Glutamatergic neuron (in vitro differentiated cells): ENCODE results near the gene TLE1. TPM values are rescaled to one million over a fixed set of nuclear protein-coding genes. Genes with fewer than 3 reads are reported as not detected.

Source experiments
- DNase-seq: peaks from one replicate; pipeline ENCODE4 v3.0.0; 2022
- H3K27ac Mint-ChIP-seq: one replicate; pipeline ENCODE4 v1.8.0; 2020; ENCODE audit warnings: mild to moderate bottlenecking, mixed read lengths, inconsistent platforms; ENCODE audit not compliant: unreplicated experiment
- H3K27me3 Mint-ChIP-seq: one replicate; pipeline ENCODE4 v1.8.0; 2020; ENCODE audit warnings: mild to moderate bottlenecking, moderate library complexity, mixed read lengths, inconsistent platforms; ENCODE audit not compliant: unreplicated experiment
- H3K36me3 Mint-ChIP-seq: one replicate; pipeline ENCODE4 v1.8.0; 2020; ENCODE audit warnings: mild to moderate bottlenecking, mixed read lengths, inconsistent platforms; ENCODE audit not compliant: unreplicated experiment
- H3K4me1 Mint-ChIP-seq: one replicate; pipeline ENCODE4 v1.8.0; 2020; ENCODE audit warnings: mild to moderate bottlenecking, low read depth, mixed read lengths, inconsistent platforms; ENCODE audit not compliant: unreplicated experiment
- H3K4me3 Mint-ChIP-seq: one replicate; pipeline ENCODE4 v1.8.0; 2020; ENCODE audit warnings: mild to moderate bottlenecking, mixed read lengths, inconsistent platforms; ENCODE audit not compliant: unreplicated experiment
- H3K9me3 Mint-ChIP-seq: one replicate; pipeline ENCODE4 v1.8.0; 2020; ENCODE audit warnings: mild to moderate bottlenecking, moderate library complexity, mixed read lengths, inconsistent platforms; ENCODE audit not compliant: unreplicated experiment
- total RNA-seq: library from RNA; stranded (reverse); fragmentation: NEBNext Ultra II Directional; extraction: Animal tissue kit (Norgen Biotek cat#: 25700); gene quantifications from one replicate; pipeline ENCODE4 v1.2.1, GENCODE V29; 2021; ENCODE audit not compliant: unreplicated experiment
- TF ChIP-seq, protein P1 (sequence below): fragments of 200-600 bp; sonication (generic); IDR thresholded peaks from one replicate; pipeline ENCODE4 v1.5.0; 2021; ENCODE audit not compliant: partially characterized antibody, unreplicated experiment

Gene TLE1
- total RNA-seq, 1 donor from 2014 or later, result 345 TPM

DNA sequence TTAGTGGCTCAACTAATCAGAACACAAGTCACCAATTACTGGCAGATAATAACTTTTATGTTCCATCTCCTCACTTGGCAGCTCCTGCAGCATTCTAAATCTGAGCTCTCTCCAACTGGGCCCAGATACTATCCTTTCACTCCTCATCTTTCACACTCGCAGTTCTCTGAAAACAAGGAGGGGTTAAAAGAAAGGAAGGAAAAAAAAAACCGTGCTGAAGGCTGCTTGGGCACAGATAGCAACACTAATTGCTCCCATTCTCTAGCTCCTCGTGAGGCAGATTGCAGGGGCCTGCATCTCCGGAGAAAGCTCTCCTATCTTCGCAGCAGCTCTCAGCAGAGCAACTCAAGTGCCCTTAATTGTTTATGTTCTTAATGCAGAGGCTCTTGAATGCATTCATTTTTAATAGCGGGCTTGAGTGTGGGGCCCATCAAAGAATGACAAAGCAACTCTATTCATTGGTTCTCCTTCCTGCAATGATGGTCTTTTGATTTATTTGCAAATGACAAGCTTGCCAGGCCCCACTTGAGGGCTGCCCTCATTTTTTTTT, 23.9 kb downstream of the TLE1 start:
- peak overlapping the region; percentile 81 for H3K4me3 Mint-ChIP-seq

DNA sequence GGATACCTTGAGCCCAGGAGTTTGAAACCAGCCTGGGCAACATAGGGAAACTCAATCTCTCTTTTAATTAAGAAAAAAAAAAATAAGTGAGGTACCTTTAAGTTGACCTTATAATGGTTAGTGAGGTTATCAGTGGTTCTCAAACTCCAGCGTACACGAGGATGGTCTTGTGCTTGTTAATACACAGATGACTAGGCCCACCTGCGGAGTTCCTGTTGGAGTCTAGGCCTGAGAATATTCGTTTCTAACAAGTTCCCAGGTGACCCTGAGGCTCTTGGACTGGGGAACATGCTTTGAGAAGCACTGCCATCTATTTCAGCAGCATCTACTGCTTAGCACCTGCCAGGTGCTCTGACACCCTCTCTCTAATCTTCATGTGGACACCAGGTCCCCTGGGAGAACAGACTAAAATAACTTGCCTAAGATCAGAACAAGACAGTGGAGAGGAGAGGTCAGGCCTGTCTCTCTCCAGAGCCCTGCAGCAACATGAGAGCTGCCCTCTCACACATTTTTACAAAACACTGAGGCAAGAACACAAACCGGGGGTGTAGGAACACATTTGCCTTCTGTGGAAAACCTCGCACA, 24.6 kb downstream of the TLE1 start:
- Mint-ChIP-seq H3K9me3 (peaks cover 33% of the 10 kb centered on the region), H3K27me3 (peaks cover 14% of the 10 kb centered on the region), H3K27ac (peak overlapping the region; percentile 89), H3K4me3 (peak overlapping the region; percentile 81), H3K36me3 (peaks cover 11% of the 10 kb centered on the region), H3K4me1 (peaks cover 72% of the 10 kb centered on the region)
- DNase-seq, result no peak
- TF ChIP-seq, protein P1, sequence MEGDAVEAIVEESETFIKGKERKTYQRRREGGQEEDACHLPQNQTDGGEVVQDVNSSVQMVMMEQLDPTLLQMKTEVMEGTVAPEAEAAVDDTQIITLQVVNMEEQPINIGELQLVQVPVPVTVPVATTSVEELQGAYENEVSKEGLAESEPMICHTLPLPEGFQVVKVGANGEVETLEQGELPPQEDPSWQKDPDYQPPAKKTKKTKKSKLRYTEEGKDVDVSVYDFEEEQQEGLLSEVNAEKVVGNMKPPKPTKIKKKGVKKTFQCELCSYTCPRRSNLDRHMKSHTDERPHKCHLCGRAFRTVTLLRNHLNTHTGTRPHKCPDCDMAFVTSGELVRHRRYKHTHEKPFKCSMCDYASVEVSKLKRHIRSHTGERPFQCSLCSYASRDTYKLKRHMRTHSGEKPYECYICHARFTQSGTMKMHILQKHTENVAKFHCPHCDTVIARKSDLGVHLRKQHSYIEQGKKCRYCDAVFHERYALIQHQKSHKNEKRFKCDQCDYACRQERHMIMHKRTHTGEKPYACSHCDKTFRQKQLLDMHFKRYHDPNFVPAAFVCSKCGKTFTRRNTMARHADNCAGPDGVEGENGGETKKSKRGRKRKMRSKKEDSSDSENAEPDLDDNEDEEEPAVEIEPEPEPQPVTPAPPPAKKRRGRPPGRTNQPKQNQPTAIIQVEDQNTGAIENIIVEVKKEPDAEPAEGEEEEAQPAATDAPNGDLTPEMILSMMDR, result no peak

More for the DNA sequence above, 23.9 kb downstream of the TLE1 start:
- peak; percentile 31 for DNase-seq
- TF ChIP-seq, protein P1, result no peak
- Mint-ChIP-seq H3K27me3 (peaks cover 15% of the 10 kb centered on the region), H3K4me1 (peaks cover 74% of the 10 kb centered on the region), H3K9me3 (peaks cover 36% of the 10 kb centered on the region), H3K36me3 (peaks cover 11% of the 10 kb centered on the region), H3K27ac (peak overlapping the region; percentile 89)

DNA sequence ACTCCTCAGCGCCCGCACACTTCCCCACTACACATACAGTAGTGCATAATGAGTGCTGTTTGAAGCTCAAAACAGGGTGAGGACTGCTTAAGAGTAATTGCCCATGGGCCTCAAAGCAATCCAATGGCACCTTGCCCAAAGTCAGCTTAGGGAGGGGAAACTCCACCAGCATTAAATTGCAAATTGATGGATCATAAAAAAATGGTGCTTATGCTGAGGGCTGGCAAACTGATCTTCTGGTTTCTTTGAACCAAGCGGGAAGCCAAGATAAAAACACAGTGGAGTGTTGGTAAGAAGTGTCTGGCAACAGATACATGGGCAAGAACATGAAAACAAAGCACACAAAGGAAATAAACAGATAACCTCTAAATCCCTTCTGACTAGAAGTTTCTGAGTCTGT, 28.0 kb downstream of the TLE1 start:
- peak overlapping the region; percentile 63 for H3K4me3 Mint-ChIP-seq
- peaks cover 11% of the 10 kb centered on the region for H3K36me3 Mint-ChIP-seq
- peak overlapping the region; percentile 79 for H3K27ac Mint-ChIP-seq
- peaks cover 10% of the 10 kb centered on the region for H3K27me3 Mint-ChIP-seq
- H3K9me3 Mint-ChIP-seq, result peaks cover 25% of the 10 kb centered on the region
- TF ChIP-seq, protein P1, result no peak
- DNase-seq, result no peak
- H3K4me1 Mint-ChIP-seq, result peaks cover 68% of the 10 kb centered on the region

DNA sequence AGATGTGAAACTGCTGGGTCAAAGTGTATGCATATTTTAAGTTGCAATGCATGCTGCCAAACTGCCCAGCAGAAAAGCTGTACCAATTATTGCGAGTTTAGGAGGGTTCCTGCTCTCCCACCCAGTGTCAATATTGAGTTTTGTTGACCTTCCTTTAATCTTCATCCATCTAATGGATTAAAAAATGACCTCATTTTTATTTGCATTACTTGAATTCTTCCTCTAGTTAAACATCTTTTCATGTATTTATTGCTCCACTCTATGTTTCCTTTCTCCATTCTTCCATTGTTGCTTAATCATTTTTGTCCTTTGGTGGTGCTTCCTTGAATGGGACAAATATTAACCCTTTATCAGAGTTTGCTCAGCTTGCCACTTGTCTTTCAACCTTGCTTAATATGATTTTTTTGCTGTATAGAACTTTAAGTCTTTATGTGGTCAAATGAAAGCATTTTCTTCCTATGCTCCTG, 32.4 kb downstream of the TLE1 start:
- TF ChIP-seq, protein P1, result no peak
- H3K4me3 Mint-ChIP-seq, result peak overlapping the region; percentile 10
- peaks cover 59% of the 10 kb centered on the region for H3K4me1 Mint-ChIP-seq
- H3K9me3 Mint-ChIP-seq, result peaks cover 22% of the 10 kb centered on the region
- H3K36me3 Mint-ChIP-seq, result peaks cover 8% of the 10 kb centered on the region
- H3K27ac Mint-ChIP-seq, result no peak overlapping the region
- H3K27me3 Mint-ChIP-seq, result peaks cover 5% of the 10 kb centered on the region
- DNase-seq, result no peak

DNA sequence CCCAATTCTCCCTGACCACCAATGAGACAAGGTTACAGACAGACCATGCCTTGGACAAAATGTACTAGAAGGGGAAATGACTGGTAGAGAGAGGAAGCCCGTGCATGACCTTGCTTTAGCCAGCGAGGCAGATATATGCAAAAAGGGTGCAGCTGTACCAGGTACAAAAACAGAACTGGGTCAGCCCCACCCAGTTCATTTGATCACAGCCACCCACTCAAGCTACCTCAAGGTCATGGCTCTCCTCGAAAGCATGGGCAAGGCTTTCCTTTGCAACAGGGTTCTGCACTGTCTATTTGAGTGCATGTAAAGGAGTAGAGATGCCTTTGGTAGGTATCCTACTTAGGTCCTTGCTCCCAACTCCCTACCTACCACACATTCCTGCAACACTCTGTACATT, 33.3 kb downstream of the TLE1 start:
- peaks cover 8% of the 10 kb centered on the region for H3K27me3 Mint-ChIP-seq

More for the DNA sequence above, 33.3 kb downstream of the TLE1 start:
- H3K4me1 Mint-ChIP-seq, result peaks cover 58% of the 10 kb centered on the region
- H3K27ac Mint-ChIP-seq, result peak overlapping the region; percentile 8
- H3K36me3 Mint-ChIP-seq, result no peaks in the 10 kb centered on the region
- H3K4me3 Mint-ChIP-seq, result peak overlapping the region; percentile 57
- TF ChIP-seq, protein P1, result no peak
- H3K9me3 Mint-ChIP-seq, result peaks cover 25% of the 10 kb centered on the region
- no peak for DNase-seq
